ENCODE results near the gene SMIM36. TPM values are rescaled to one million over a fixed set of nuclear protein-coding genes. Genes with fewer than 3 reads are reported as not detected.

SMIM36 gene
- total RNA-seq, 1 donor from 2014 or later = not detected

DNA sequence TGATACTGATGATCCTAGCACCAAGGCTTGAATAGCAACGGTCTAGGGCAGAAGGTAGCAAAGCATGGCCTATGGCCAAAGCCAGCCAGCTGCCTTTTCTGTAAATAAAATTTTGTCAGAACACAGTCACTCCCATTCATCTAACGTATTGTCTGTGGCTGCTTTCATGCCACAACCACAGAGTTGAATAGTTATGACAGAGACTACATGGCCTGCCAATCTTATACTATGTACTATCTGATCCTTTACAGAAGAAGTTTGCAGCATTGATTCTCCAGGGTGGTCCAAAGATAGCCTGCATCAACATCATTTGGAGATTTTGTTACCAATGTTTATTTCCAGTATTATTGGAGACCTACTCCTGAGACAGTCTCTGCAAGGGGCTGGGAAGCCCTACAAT is 69.7 kb downstream of the SMIM36 start:
- Mint-ChIP-seq H3K9me3 (no peaks in the 10 kb centered on the region), H3K4me1 (peaks cover 51% of the 10 kb centered on the region), H3K27me3 (no peaks in the 10 kb centered on the region), H3K4me3 (no peak overlapping the region), H3K36me3 (ENCODE audit: low read depth) (no peaks in the 10 kb centered on the region), H3K27ac (no peak overlapping the region)
- DNase-seq (no peak), ATAC-seq (ENCODE audit: low read depth) (no peak)
- intact Hi-C loops (cut with micrococcal nuclease) = no loop called here
- ChIA-PET POLR2A (interaction anchor here (0.6 to 1.3 kb wide), 2 partner anchors 17 to 20 kb away, joined by 3 to 7 read pairs; partner anchors contain the start of gene MMD), CTCF (no interaction called here)
- TF ChIP-seq, protein P1, sequence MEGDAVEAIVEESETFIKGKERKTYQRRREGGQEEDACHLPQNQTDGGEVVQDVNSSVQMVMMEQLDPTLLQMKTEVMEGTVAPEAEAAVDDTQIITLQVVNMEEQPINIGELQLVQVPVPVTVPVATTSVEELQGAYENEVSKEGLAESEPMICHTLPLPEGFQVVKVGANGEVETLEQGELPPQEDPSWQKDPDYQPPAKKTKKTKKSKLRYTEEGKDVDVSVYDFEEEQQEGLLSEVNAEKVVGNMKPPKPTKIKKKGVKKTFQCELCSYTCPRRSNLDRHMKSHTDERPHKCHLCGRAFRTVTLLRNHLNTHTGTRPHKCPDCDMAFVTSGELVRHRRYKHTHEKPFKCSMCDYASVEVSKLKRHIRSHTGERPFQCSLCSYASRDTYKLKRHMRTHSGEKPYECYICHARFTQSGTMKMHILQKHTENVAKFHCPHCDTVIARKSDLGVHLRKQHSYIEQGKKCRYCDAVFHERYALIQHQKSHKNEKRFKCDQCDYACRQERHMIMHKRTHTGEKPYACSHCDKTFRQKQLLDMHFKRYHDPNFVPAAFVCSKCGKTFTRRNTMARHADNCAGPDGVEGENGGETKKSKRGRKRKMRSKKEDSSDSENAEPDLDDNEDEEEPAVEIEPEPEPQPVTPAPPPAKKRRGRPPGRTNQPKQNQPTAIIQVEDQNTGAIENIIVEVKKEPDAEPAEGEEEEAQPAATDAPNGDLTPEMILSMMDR (IDR thresholded peaks at IDR 0.05) = no peak

DNA sequence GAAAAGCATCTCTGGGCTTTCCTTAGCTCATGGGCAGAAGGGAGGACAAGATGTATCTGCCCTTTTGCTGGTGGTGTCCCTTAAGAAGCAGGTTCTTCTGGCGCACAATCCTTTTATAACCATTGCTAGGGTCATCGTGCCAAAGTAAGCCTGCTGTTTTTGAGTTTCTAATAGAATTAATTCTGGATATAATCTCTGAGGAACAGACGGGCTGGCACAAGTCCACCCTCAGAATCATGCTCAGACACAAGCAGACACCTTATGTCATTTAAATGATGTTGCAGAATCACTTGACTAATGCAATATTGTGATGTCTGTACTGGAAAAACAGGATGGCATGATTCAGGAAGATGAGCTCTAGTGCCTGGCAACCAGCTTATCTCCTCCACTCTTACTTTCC is 70.9 kb downstream of the SMIM36 start:
- H3K36me3 Mint-ChIP-seq (ENCODE audit: low read depth) = no peaks in the 10 kb centered on the region
- no peaks in the 10 kb centered on the region for H3K9me3 Mint-ChIP-seq
- H3K27me3 Mint-ChIP-seq = no peaks in the 10 kb centered on the region
- ATAC-seq (ENCODE audit: low read depth) (no peak), DNase-seq (no peak)
- ChIA-PET POLR2A (no interaction called here), CTCF (no interaction called here)
- H3K27ac Mint-ChIP-seq = peak overlapping the region; percentile 8
- H3K4me3 Mint-ChIP-seq = no peak overlapping the region
- TF ChIP-seq, protein P1 (IDR thresholded peaks at IDR 0.05) = no peak
- peaks cover 52% of the 10 kb centered on the region for H3K4me1 Mint-ChIP-seq
- intact Hi-C loops (cut with micrococcal nuclease) = no loop called here

DNA sequence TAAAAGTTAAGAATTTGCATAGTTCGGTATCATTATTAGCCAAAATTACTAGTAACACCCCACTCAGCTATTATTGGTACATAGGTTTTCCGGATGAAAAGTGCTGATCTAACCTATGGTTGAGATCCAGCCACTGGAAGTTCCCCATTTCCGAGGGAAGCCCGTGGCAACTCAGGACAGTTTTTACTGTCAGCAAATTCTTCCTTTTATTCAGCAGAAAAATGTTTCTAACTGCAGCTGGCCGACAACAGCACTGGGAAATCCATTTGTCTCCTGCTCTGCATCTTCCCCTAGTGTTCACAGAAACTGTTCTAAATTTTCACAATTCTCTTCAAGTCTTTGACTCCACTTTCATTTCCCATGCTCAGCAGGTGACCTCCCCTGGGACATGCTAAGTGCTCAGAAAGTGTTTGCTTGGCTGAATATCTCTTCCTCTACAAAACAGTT is 74.1 kb downstream of the SMIM36 start:
- intact Hi-C loops (cut with micrococcal nuclease) = loop anchor here (1.0 to 2.0 kb wide), 4 partner anchors 8 to 77 kb away; no protein-coding TSS in a partner anchor
- DNase-seq (peak; percentile 36), ATAC-seq (ENCODE audit: low read depth) (peak; percentile 87)
- no peaks in the 10 kb centered on the region for H3K9me3 Mint-ChIP-seq
- H3K27me3 Mint-ChIP-seq = no peaks in the 10 kb centered on the region
- CTCF ChIA-PET = interaction anchor here (0.6 to 1.4 kb wide), 3 partner anchors 11 to 172 kb away, joined by 3 to 9 read pairs (median 3); no protein-coding TSS in a partner anchor
- peaks cover 51% of the 10 kb centered on the region for H3K4me1 Mint-ChIP-seq
- H3K4me3 Mint-ChIP-seq = peak overlapping the region; percentile 57
- H3K36me3 Mint-ChIP-seq (ENCODE audit: low read depth) = no peaks in the 10 kb centered on the region
- POLR2A ChIA-PET = interaction anchor here (1.2 to 3.0 kb wide), 6 partner anchors 9 to 28 kb away, joined by 3 to 38 read pairs (median 11); partner anchors contain the start of gene MMD
- TF ChIP-seq, protein P1 (IDR thresholded peaks at IDR 0.05) = no peak
- peak overlapping the region; percentile 85 for H3K27ac Mint-ChIP-seq

DNA sequence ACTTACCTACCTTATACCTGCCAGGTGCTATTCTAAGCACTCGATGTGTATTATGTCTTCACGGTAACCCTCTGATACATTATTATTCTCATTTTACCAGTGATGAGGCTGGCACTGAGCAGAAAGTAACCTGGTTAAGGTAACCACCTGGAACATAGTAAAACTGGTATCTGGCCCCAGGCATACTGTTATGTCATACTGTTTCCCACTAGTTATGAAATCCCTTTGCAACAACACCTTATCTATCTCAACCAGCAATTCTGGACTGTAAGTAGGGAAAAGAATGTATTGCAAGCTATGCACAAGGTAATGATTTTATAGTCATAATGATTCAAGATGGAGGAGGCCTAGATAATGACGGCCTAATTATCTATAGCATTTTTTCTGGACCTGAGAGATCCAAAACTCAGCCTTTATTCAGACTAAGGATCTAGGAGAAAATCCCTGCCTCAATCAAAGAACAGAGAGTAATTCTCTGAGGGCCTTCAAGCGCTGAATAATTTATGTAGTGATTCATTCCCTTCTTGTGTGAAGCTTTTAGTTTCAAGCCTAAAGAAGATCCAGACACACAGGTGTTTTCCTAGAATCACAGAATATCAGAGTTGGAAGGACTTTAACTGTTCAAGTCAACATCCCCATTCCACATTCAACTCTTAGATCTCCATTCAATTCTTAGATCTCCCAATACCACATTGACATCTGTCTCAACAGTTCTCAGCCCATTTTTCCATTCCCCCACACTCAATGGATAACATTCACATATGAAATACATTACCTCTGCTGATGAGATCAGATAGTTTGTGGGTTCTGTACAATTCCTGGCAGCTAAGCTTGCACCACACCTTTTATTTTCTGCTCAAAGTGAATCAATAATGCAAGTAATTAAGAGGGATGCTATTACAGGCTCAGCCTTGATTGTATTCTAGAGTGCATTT is 74.8 kb downstream of the SMIM36 start:
- Mint-ChIP-seq H3K36me3 (ENCODE audit: low read depth) (no peaks in the 10 kb centered on the region), H3K27me3 (no peaks in the 10 kb centered on the region), H3K27ac (peak overlapping the region; percentile 85), H3K4me3 (peak overlapping the region; percentile 57), H3K9me3 (no peaks in the 10 kb centered on the region), H3K4me1 (peaks cover 49% of the 10 kb centered on the region)
- intact Hi-C loops (cut with micrococcal nuclease) = loop anchor here (1.0 to 2.0 kb wide), 4 partner anchors 9 to 78 kb away; no protein-coding TSS in a partner anchor
- DNase-seq (no peak), ATAC-seq (ENCODE audit: low read depth) (no peak)
- CTCF ChIA-PET = interaction anchor here (0.6 to 1.4 kb wide), 4 partner anchors 10 to 171 kb away, joined by 3 to 9 read pairs (median 4); no protein-coding TSS in a partner anchor
- POLR2A ChIA-PET = interaction anchor here (1.2 to 3.0 kb wide), 6 partner anchors 10 to 27 kb away, joined by 3 to 38 read pairs (median 11); partner anchors contain the start of gene MMD
- TF ChIP-seq, protein P1 (IDR thresholded peaks at IDR 0.05) = no peak

DNA sequence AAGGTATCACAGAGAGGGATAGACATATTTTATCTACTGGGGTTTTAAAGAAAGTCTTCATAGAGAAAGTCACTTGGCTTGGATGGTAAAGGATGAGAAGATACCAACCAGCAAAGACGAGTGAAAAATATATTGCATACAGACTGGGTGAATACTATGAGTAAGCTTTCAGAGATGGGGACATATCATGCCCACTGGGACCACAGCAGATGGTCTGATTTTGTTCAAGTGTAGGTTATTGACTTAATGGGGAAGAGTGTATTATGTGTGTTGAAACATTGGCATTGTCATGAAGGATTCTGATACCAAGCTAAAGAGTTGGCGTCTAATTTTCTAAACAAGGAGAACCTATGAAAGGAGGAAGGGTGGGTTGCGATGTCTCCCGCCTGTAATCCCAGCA is 75.8 kb downstream of the SMIM36 start:
- ATAC-seq (ENCODE audit: low read depth) (no peak), DNase-seq (no peak)
- peak overlapping the region; percentile 26 for H3K27ac Mint-ChIP-seq
- H3K4me1 Mint-ChIP-seq = peaks cover 49% of the 10 kb centered on the region
- intact Hi-C loops (cut with micrococcal nuclease) = no loop called here
- H3K27me3 Mint-ChIP-seq = no peaks in the 10 kb centered on the region
- TF ChIP-seq, protein P1 (IDR thresholded peaks at IDR 0.05) = no peak
- no peaks in the 10 kb centered on the region for H3K9me3 Mint-ChIP-seq
- ChIA-PET POLR2A (interaction anchor here (2.9 to 3.0 kb wide), 2 partner anchors 11 to 14 kb away, joined by 14 to 38 read pairs; partner anchors contain the start of gene MMD), CTCF (interaction anchor here (0.7 kb wide), 1 partner anchor 10 kb away, joined by 5 read pairs; no protein-coding TSS in a partner anchor)
- H3K4me3 Mint-ChIP-seq = peak overlapping the region; percentile 19
- H3K36me3 Mint-ChIP-seq (ENCODE audit: low read depth) = no peaks in the 10 kb centered on the region

Data from activated B cell treated with CpG ODN at 0.5 μM for 24 hours (primary cell).